ENCODE results near the gene EARS2. TPM values are rescaled to one million over a fixed set of nuclear protein-coding genes. Genes with fewer than 3 reads are reported as not detected.

Gene EARS2
- total and polyA plus RNA-seq, 2 of the 4 experiments (the other 2 are of a cell fraction) = 28.1 to 37.8 TPM

GRCh38 chr16:23510164-23510914 lies 46.8 kb downstream of the EARS2 start, which contains the start of gene GGA2:
GGA2 (minus strand) TSS chr16:23510494; CDS start chr16:23510411, 83 bp downstream.
- CTCF ChIA-PET = interaction anchor here (0.7 kb wide), 1 partner anchor 12 kb away, joined by 3 read pairs; no protein-coding TSS in a partner anchor
- Histone ChIP-seq H4K5ac (ENCODE audit: low read depth, low read length) (no peak within 1 kb of the TSS), H3K23ac (ENCODE audit: low read depth, low read length) (peak within 1 kb of the TSS; percentile 68), H2BK15ac (ENCODE audit: low read depth, low read length) (no peak within 1 kb of the TSS), H2AK9ac (replicated peaks; ENCODE audit: low read depth, low read length, poor library complexity) (peak within 1 kb of the TSS; percentile 91), H2BK120ac (ENCODE audit: low read depth, low read length) (no peak within 1 kb of the TSS), H2AFZ (replicated peaks; ENCODE audit: low read length, poor library complexity) (peak within 1 kb of the TSS; percentile 93), H2BK20ac (ENCODE audit: low read depth, low read length) (no peak within 1 kb of the TSS), H2BK5ac (ENCODE audit: low read depth, low read length, poor library complexity, severe bottlenecking) (peak within 1 kb of the TSS; percentile 62), H3K27ac (ENCODE audit: insufficient read depth, low read length) (peak within 1 kb of the TSS; percentile 49; the same call in 1 of the 2 replicates), H2AK5ac (ENCODE audit: low read depth, low read length) (peak within 1 kb of the TSS; percentile 66; the same call in 1 of the 2 replicates), H3K9me1 (ENCODE audit: insufficient read depth, low read length) (peaks cover 10% of the 10 kb centered on the region), H3K4me2 (ENCODE audit: low read depth, low read length) (peak within 1 kb of the TSS; percentile 87), H3K9ac (ENCODE audit: low read depth, low read length) (peak within 1 kb of the TSS; percentile 83), H3K36me3 (ENCODE audit: control insufficient read depth, insufficient read depth, low read length) (peaks cover 2% of the 10 kb centered on the region), H3K18ac (ENCODE audit: low read depth, low read length) (no peak within 1 kb of the TSS), H3K4me1 (ENCODE audit: control insufficient read depth, insufficient read depth, low read length) (peaks cover 5% of the 10 kb centered on the region), H3K79me1 (ENCODE audit: low read depth in 1 of 2, low read length in 2 of 2) (peaks cover 19 to 47% of the 10 kb centered on the region in 2 experiments; a peak in 3 of 4 replicates), H3K56ac (ENCODE audit: extremely low read depth, insufficient read depth, low read length) (peak within 1 kb of the TSS; percentile 8; the same call in 1 of the 2 replicates), H3K14ac (replicated peaks; ENCODE audit: low read depth, low read length) (peak within 1 kb of the TSS; percentile 66), H3K9me3 (ENCODE audit: control insufficient read depth, insufficient read depth, low read length) (no peaks in the 10 kb centered on the region), H3K4me3 (ENCODE audit: insufficient read depth, low read depth, low read length) (peak within 1 kb of the TSS; percentile 80), H3K27me3 (ENCODE audit: control insufficient read depth, insufficient read depth, low read length) (no peaks in the 10 kb centered on the region), H4K20me1 (ENCODE audit: insufficient read depth, low read length) (peaks cover 32% of the 10 kb centered on the region), H3K4ac (ENCODE audit: low read depth, low read length) (peak within 1 kb of the TSS; percentile 62), H4K8ac (ENCODE audit: low read depth in 2 of 2, low read length in 2 of 2) (peak within 1 kb of the TSS; percentile 47 to 86; a peak in 2 of 4 replicates), H4K91ac (ENCODE audit: insufficient read depth, low read depth, low read length) (no peak within 1 kb of the TSS; the same call in 1 of the 2 replicates)
- POLR2A ChIA-PET (ENCODE audit: unreplicated experiment) = no interaction called here
- intact Hi-C loops (cut with micrococcal nuclease) = no loop called here
- ATAC-seq (ENCODE audit: low read depth) (peak; percentile 92), DNase-seq (peak; percentile 74)
- 6% methylated on average over 27 of the region's 71 CpGs; no CpG with 5 or more reads in 1 of the 2 experiments for WGBS, 2 experiments (ENCODE audit: extremely low coverage in 2 of 2, insufficient read length in 1 of 2)
- no TSS peak for BruUV-seq (replicated peaks)
- dilution Hi-C loops (cut with HindIII; ENCODE audit: low sequenced_read_pairs, unreplicated experiment) = no loop called here
- in situ Hi-C loops (cut with MboI; ENCODE audit: low sequenced_read_pairs) = no loop called here
- TF ChIP-seq CEBPB (IDR thresholded peaks at IDR 0.05; ENCODE audit: low read depth, low read length) (no peak), FOS (IDR thresholded peaks at IDR 0.05; ENCODE audit: low read depth, low read length) (peak; percentile 39; the same call in 1 of the 2 replicates), CTCF (conservative IDR thresholded peaks at IDR 0.05; ENCODE audit: low read depth, low read length) (peak; percentile 48), ELK1 (IDR thresholded peaks at IDR 0.05; ENCODE audit: borderline replicate concordance, low read depth, low read length) (no peak), MAZ (IDR thresholded peaks at IDR 0.05; ENCODE audit: borderline replicate concordance, low read depth, low read length) (peak; percentile 61; the same call in 1 of the 2 replicates), SMC3 (IDR thresholded peaks at IDR 0.05; ENCODE audit: low read depth, low read length) (no peak), RFX5 (IDR thresholded peaks at IDR 0.05; ENCODE audit: low read depth, low read length) (no peak), RCOR1 (IDR thresholded peaks at IDR 0.05; ENCODE audit: insufficient replicate concordance, low read length) (no peak), BHLHE40 (IDR thresholded peaks at IDR 0.05; ENCODE audit: low read depth, low read length) (peak; percentile 82), RAD21 (IDR thresholded peaks at IDR 0.05; ENCODE audit: low read length) (peak; percentile 19), MAFK (IDR thresholded peaks at IDR 0.05; ENCODE audit: low read depth, low read length) (peak; percentile 16; the same call in 1 of the 2 replicates), POLR2A (IDR thresholded peaks at IDR 0.05; ENCODE audit: low read depth, low read length) (peak; percentile 78), CHD1 (IDR thresholded peaks at IDR 0.05; ENCODE audit: low read depth, low read length) (no peak), USF2 (IDR thresholded peaks at IDR 0.05; ENCODE audit: low read depth, low read length) (peak; percentile 97)
